NCI-H187 treated with DMSO at 0.1 percent for 48 hours (cell line): ENCODE data around the gene CAPN9.

Experiments
- DNase-seq: peaks from one replicate; lab custom pipeline; 2025; lab: John Stamatoyannopoulos, UW

CAPN9 gene

DNA sequence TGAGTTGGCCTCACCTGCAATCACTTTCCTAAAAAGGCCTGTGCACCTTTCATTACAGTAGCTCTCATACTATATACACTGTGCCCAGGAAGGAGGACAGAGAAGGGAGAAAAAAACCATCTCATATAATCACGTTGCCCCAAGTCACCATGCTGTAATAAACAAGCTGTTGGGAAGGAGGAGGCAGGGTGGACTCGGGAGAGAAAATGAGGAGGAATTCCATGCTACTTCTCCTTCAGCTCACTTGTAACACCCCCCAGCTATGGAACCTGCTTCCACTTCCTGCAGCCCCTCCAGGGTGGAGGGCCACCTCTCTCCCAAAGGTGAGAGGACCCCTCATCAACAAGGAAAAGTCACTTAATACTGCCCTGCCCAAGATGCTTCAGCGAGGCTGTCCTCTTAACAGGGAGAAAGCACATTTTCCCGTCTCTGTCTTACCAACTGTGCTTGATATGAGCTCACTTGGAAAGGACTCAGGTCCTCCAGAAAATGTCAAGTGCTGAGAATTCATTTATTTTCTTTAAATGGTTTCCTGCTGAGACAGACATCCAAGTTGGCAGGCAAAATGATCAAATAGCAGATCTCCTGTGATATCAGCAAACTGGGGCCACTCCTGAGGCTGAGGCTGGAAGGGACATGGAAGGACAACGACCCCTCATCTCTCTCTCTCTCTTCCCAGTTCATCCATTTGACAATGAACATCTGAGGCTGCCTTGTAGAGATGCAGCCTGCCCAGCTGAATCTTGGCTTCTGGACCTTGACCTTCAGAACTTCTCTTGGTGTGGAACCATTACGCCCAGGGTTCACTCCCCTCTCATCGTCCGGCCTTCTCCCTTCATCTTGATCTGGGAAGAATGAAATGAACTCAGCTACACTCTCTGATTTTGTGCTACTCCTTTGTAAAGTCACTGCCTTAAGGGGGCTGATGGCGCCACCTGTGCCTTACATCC is 54.0 kb downstream of the CAPN9 start:
- DNase-seq: no peak

- no peak for DNase-seq
Measured at GRCh38 chr1:230804396-230804795, 57.2 kb downstream of the CAPN9 start.

GRCh38 chr1:230806552-230806951 is 59.4 kb downstream of the CAPN9 start:
- DNase-seq: no peak

GRCh38 chr1:230807029-230807428 is 59.8 kb downstream of the CAPN9 start:
- no peak for DNase-seq

GRCh38 chr1:230807561-230808280 is 60.5 kb downstream of the CAPN9 start:
- no peak for DNase-seq

DNA sequence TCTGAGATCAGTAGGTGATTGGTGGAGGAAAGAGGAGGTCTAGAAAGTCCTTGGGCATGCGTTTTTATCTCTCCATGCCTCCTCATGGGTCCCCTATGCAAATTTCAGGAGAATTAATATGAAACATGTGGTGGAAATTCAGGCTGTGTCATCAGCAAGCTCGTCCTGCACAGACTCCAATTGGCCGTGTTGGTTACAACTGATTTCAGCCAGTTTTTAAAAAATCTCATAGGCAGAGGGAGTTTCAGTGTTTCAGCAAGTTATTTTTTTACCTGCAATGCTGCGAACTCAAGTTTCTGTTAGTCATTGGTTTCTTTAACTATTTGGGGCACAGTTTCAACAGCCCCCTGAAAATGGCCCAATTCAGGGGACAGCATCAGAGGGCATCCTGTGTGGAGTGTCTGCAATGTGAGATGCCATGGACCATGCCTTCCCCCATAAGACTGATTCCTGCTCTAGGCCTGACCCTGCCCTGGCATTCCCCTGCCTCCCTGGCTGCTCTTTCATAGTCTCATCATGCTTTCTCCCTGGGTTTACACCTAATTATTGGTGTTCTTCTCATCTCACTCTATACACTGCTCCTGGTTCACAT is 61.2 kb downstream of the CAPN9 start:
- DNase-seq: no peak

DNA sequence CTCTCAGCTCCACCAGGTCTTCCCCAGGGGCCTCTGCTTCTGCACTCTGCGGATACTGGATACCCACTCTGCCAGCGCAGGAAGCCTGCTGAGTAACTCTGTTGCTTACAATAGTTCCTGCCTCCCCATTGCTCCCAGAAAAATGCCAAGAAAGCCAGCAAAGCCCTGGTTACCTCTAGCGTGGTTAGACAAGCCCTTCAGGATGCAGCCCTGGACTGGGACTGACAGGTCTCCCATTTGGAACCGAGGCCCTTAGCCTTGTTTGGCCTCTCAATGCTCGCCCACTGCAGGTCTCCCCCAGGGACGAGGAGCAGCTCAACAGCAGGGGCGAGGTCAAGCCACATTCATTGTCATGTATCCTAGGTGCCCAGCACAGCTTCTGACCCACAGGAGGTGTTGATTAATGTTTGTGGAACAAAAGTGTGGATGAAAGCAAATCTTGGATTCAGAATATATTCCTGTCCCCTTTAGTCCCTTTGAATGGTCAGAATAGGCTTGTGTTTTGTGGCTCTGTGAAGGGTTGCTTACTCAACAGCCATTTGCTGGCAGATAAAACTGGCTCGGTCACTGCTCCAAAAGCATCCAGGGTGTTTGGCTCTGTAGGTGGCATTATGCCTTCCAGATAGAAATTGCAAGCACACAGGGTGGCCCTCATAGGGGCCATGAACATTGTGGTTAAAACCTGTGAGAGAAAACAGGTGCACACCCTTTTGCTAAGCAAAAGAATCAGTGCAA is 62.2 kb downstream of the CAPN9 start:
- no peak for DNase-seq

DNA sequence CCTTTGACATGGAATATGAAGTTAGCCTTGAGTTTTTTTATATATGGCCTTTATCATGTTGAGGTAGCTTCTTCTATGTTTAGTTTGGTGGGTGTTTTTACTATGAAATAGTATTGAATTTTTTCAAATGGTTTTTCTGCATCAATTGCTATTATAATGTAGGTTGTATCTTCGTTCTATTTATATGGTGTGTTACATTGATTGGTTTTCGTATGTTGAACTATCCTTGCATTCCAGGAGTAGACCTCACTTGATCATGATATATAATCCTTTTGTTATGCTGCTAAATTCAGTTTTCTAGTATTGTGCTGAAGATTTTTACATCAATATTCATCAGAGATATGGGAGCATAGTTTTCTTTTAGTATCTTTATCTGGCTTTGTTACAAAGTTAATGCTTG is 65.4 kb downstream of the CAPN9 start:
- DNase-seq: no peak

- DNase-seq: no peak
Measured at GRCh38 chr1:230814949-230815692, 67.9 kb downstream of the CAPN9 start.

DNA sequence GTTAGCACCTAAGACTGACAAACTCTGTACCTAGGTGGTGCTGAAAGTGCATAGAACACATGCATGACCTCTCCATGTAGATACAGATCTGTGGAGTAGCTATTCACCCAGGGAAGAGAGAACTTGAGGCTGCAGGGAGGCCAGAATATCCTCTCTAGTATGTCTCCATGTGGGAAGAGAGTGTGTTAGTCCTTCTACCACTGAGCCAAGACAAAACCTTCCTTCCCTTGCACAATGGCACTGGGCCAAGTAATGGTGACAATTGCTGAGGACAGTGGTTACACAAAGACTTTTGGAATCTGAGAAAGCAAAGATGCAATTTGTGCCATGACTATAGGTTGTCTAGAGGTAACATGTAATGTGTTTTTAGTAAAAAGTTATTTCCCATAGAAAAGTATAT is 68.8 kb downstream of the CAPN9 start:
- no peak for DNase-seq

DNA sequence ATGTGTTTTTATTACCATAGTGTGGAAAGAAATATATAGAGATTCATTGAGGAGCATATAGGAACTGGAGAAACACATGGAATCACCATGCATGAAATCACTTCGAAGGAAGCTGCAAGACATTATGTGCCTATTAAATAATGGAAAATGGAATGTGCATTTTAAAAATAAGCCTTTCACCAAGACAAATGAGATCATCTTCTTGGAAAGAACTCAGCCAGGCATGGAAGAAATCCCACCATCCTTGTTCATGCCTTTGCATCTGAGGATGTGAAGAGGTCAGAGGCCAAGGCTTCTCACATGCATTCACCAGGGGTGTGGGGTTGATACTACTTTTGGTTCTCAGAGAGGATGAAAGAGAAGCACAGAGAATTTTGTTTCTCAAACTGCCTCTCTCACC is 71.2 kb downstream of the CAPN9 start:
- no peak for DNase-seq

GRCh38 chr1:230818901-230819300 is 71.7 kb downstream of the CAPN9 start:
- DNase-seq: no peak

GRCh38 chr1:230819976-230820375 is 72.8 kb downstream of the CAPN9 start:
- no peak for DNase-seq

- no peak for DNase-seq
Measured at GRCh38 chr1:230820568-230820967, 73.4 kb downstream of the CAPN9 start.

DNA sequence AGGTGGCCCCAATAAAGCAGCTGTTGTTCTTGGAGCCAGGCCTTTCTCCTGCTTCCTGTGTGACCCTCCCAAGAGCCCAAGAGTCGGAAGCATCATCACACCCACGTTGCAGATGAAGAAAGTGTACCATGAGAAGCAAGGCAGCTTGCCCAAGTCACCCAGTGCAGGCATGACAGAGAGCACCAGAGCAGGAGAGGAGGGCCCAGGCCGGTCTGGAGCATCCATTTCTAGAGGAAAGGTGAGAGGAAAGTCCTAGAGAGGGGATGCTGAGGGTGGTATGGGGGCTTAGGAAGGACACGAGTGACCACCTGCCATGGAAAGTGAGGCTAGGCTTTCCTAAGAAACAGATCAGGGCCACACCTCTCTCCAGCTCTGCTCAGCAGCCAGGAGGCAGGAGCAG is 74.2 kb downstream of the CAPN9 start:
- no peak for DNase-seq

GRCh38 chr1:230822092-230822581 is 74.9 kb downstream of the CAPN9 start:
- no peak for DNase-seq

DNA sequence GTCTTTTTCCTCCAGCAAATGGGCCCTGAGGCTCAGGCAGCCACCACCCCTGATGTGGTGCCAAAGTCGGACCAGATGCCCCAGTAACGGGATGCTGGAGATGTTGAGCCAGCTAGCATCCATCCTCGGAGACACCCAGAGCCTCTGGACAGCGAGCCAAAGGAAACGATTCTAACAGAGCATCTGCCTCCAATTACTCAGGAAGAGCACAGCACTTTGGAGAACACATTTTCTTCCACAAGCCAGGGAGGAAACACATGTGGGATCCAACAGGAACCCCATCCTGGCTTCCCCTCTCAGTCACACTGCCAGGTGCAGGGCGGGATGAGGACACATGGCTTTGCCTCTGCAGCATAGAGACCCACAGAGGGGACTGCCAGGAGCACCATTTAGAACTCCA is 76.2 kb downstream of the CAPN9 start:
- no peak for DNase-seq

DNA sequence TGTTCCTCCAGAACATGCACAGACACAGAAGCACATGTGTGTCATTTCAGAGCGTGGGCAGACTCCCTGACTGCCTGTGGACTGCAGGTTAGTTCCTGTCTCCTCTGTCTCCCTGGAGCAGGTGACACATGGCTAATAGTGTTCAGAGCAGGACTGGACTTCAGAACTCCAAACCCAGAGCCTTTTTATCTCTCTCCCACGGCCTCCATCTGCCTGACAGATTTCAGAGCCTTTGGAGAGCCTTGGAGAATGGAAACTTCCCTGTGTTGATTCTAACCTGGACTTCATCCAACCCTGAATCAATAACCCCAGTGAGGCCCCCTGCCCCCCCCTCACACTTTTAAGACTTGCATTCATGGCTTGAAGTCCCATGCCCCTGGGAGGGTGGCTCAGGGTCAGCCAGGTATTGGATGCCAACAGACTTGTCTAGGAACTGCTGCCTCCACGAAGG is 76.8 kb downstream of the CAPN9 start:
- no peak for DNase-seq

DNA sequence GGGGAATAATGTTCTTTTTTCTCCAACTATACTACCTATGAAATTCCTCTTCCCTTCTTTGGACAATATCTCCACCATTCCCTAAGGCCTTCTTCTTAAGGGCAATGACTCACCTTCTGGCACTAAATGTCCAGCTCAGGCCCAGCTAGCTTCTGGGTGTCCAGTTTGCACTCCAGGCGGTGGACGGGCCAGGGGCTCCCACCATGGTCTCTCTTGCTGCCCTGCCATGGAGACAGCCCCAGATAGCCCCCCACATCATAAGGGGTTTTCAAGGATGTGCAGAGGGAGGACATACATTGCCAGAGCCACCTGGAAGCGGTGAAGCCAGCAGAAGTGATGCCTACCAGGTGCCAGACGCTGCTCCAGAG is 77.3 kb downstream of the CAPN9 start:
- no peak for DNase-seq

DNA sequence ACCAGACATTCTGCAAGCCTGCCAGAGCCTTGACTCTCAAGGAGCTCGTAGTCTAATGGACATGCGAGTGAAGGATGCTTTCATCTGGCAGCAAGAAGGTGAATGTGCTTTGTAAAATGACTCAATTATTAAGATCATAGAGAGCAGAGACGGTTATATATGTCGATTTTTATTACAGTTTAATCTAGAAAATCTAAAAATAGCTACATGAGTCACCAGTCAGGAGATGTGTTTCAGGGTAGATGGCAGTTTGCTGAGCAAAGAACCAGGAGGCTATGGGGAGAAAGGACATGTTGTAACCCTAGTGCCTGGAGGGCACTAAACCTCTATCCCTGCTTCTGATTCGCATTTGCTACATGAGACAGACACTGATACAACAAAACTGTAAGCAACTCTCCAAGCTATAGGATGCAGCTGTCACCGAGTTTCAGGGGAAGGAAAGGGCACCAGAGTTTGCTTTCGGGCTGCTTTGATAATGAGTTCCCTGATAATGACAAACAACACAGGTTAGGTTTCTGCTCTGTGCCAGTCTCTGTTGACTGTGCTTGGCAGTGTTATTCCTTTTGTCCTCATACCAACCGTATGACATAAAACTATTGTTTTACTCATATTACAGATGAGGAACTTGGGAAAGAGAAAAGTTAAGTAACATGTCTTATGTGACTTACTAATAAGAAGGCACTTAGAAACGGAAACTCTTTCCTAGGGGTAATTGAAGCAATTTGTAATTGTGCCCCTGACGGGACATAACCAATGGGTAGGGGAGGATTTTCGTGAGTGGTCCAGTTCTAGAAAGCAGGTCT is 77.9 kb downstream of the CAPN9 start:
- DNase-seq: no peak
